ENCODE measurements around the gene NECTIN1.

NECTIN1 gene, protein sequence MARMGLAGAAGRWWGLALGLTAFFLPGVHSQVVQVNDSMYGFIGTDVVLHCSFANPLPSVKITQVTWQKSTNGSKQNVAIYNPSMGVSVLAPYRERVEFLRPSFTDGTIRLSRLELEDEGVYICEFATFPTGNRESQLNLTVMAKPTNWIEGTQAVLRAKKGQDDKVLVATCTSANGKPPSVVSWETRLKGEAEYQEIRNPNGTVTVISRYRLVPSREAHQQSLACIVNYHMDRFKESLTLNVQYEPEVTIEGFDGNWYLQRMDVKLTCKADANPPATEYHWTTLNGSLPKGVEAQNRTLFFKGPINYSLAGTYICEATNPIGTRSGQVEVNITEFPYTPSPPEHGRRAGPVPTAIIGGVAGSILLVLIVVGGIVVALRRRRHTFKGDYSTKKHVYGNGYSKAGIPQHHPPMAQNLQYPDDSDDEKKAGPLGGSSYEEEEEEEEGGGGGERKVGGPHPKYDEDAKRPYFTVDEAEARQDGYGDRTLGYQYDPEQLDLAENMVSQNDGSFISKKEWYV

DNA sequence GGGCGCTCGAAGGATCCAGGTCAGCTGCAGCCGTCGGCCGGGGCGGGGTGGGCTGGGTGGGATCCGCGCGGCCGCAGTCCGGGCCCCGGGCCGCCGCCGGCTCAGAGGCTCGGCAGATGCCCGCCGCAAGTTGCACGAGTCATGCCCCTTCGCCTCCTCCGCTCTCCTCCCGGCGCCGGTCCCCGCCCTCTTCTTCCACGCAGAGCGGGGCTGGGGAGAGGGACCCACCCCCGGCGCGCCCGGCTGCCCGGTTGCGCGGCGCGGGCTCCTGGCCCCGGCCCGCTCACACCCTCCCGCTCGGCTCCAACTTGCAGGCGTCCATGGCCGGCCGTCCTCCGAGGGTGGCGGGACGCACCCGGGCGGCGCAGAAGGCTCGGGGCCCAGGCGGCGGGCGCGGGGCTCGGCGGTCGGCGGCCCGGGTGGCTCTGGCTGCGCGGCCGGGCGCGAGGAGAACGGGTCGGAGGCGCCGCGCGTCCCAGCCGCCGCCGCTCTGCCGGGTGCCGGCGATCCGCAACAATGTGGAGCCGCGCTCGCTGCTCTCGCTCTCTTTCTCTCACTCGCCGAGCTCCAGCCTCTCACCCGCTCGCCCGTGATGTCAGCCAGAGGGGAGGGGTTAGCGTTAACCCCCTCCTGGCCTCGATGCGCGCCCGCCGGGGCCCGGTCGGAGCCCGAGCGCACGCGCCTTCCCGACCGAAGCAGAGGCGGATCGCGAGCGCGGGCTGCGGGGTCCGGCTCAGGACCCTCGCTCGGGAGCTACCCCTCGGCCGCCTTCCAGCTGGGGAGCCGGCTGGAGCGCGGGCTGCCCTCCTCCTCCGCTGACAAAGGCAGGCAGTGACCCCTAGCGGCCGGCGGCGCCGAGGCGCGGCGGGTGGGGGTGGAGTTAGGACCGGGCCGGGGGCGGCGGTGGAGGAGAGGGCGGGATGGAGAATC is at the start of gene NECTIN1:
Gene NECTIN1 (minus strand): TSS at position 550 of the 930 bp plus-strand sequence. CDS start 647 bp downstream, outside the sequence.
- DNase-seq, result peak; percentile 81

DNA sequence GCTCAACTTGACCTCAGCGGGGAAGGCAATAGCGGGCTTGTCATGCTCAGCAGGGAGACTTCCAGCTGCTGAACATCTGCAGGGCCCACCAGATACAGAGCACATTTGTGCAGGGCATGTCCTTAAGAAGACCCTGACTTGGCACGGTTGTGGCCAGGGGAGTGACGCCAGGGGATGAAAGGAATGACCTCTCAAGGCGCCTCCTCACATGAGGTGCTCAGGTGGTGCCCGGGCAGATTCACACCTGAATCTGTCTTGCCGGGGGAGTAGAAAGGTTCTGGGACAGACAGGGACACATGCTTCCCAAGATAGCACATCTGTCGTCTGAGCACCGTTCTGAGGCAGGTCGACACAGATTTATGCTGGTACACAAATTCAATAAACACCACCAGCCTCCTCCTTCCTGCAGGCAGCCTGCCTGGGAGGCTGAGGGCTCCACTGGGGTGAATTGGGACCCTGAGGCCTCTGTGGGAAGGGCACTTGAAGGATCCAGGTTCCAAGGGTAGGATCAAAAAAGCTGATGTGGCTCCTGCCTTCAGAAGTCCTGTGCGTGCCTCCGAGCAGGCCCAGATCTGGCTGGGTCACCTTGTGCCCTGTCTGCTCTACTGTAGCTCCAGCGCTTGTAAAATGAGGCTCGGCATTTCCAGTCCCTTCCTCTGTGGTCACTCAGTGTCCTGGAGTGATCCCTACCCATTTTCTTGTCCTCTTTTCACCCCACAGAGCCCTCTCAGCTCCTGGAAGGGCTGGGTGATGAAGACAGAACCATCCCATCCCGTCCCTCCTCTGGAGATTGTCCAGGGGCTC is 49.6 kb upstream of the NECTIN1 start:
- DNase-seq, result no peak

DNA sequence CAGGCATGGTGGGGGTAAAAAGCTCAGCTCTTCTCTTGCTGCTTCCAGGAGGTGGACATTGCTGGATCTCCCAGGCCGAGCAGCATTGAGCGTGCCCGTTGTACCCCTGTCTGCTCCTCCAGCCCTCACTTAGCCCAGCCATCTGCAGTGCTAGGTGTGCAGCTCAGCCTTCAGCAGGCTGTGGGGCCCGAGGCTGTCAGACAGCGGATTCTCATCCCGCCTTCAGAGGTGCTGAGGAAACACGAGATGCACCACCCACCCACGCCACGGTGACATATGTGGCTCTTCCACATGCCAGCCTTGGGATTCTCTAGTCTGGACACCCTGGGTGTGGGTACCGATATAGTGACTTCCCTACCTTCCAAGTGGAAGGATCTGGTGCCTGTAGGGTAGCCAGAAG is 48.9 kb upstream of the NECTIN1 start:
- DNase-seq, result no peak

DNA sequence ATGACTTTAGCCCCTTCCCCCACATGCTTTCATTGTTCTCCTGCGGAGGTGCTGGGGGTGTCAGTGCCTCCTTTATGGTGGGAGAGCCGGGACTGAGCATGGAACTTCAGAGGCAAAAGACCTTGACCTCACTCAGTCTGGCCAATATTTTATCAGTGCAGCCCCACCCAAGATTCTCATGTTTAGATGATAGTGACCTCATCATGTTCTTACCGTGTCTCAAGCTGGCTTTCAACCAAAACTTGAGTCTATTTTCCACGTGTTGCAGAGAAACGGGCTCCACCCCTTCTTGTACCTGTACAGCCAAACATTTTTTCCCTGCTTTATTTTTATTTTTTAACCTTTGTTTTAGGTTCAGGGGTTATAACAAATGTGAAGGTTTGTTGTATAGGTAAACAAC is 47.7 kb upstream of the NECTIN1 start:
- no peak for DNase-seq

DNA sequence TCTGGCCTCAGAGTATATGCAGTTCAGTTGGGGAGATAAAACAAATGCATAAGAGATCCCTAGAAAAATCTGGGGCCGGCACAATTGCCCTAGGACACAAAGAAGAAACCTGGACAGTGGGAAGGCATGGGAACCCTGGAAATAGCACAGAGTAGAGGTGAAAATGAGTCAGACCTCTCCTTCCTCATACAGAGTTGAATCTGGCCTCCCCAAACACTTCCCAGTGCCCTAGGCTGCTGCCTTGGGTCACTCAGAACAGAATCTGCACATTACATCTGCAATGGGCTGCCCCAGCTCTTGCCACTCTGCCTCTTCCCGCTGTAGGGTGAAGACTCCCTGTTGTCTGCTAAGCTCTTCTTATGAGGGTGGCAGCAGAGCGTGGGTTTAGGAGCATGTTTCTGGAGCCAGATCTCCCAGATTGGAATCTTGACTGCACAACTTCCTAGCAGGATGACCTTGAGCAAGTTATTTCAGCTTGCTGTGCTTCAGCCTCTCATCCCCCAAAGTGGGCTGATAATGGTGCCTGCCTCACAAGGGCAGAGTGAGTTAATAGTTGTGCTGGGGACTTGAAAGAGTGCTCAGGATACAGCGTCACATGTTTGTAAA is 47.1 kb upstream of the NECTIN1 start:
- DNase-seq, result no peak

DNA sequence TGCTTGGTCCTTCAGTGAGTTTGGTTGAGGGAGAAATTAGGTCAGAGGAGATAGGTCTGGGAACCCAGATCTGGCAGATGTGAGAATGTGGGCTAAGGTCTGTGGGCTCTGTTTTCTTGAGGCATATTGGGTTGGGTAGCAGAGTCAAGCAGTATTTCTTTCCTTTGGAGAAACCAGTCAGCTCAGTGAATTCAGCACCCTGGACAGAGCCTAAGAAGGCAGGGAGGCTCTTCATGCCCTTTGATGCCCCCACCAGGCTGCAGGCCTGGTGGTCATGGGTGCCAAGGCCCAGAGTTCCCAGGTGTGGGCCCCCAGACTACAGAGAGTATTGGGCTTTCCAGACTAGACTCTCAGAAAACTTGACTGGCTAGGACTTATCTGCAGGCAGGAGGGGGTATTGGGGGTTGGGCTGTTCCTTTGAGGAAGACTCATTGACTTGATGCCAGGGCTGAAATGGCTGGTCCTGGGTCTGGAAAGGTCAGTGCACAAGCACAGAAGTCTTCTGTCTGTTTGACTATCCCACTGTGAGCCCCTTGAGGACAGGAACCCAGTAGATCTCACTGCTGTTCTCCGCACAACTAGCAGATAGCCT is 45.3 kb upstream of the NECTIN1 start:
- DNase-seq, result no peak

DNA sequence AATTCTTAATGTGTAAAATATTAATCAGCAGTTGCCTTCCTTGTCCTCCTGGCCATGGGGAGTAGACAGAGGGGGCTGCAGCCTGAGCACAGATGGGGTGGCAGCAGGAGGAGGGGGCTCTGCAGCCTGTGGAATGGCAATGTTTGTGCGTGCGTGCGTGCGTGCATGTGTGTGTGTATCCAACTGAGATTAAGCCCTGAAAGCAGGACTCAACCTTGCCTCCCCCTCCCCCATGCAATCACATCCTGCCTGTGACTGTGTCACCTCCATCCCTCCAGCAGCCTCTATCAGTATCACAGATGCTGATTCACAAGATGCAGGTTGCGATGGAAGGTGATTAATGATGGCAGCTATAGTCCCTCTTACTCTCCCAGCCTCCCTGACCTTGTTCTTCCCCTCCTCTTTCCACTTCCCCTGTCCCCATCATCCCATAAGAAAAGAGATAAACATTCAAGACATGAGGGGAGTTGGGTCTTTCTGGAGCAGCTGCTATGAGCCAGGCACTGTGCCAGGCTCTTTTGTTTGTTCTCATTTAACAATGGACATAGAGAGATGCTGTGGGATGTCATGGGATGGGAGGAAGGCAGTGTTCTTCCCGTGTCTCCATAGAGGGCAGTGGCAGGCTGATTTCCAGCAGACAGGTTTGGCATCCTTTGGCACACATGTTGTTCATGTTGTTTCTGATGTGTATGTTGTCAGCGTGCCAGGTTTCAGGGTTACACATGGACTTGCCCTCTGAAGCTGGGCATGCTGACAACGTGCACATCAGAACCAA is 43.8 kb upstream of the NECTIN1 start:
- no peak for DNase-seq

DNA sequence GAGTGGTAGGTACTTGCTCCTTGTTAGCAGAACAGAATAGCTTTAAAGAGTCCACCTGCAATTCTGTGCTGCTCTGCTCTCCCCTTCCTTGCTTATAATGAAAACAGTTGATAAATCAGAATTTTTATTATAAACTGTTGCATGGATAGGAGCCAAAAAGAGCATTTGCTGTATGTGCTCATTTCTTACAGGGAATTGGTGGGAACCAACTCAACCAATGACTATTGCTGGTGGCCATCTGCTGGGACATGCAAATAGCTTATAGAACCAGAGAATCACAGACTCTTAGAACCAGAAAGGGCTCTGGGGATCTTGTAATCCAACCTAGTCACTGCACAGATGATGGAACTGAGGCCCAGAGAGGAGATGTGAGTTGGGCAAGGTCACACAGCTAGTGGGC is 43.1 kb upstream of the NECTIN1 start:
- DNase-seq, result no peak

DNA sequence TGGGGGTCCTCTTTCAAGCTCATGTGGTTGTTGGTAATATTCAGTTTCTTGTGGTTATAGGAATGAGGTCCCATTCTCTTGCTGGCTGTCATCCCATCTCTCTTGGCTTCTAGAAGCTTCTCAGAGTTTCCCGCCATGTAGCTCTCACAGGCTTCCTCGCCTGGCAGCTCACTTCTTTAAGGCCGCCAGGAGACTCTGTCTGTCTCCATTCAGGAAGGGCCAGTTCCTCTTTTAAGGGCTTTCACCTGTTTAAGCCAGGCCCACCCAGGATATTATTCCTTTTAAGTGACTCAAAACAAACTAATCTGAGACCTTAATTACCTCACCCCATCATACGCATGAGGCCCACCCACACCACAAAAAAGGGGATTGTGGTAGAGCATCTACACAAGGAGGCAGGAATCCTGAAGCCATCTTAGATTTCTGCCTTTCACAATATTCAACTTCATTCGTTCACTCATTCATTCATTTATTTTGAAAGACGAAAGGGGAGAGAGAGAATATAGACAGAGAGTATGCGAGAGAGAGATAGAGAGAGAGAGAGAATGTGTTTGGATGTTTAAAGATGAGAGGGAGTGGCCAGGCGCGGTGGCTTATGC is 42.3 kb upstream of the NECTIN1 start:
- DNase-seq, result no peak

DNA sequence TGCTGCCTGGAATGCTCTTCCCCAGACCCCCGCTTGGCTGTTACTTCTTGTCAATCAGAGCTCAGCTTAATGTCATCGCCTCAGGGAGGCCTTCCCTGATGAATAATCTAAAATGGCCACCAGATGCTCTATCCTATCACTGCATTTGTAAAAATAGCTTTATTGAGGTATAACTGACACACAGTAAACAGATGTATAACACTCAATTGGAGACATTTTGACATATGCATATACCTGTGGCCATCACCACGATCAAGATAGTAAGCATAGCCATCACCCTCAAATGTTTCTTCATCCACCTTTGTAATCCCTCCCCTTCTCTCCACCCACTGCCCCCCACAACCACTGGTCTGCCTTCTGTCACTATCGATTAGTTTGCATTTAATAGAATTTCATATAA is 36.6 kb upstream of the NECTIN1 start:
- DNase-seq, result no peak

DNA sequence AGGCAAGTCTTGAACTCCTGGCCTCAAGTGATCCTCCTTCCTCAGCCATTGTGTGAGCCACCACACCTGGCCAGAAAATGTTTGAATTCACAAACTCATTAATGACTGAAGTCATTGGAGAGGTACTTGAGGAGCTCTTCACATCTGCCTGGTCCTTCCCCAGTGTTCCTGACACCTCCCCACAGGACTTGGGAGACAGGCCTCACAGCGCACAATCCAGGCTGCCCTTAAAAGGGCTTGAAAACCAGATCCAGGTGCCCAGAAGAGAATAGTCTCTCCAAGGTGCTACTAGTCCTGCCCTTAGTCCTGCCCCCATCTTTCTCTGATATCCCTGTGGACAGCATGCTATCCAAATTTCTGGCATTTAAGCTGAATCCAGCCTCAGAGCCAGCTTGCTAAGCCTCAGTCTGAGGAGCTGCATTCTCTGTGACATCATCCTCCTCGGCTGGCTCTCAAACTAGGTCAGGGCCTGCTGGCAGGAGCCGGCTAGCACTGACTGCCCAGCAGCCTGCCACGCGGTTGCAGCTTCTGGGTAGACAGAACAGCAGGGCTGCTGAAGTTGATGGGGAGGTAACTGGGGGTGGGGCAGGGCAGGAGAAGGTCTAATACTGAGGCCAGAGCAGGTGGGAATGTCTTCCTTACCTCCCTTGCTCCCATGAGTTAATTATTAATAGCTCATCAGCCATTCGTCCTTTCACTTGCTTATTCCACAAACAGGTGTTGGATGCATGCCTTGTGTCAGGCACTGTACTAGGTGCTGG is 35.3 kb upstream of the NECTIN1 start:
- DNase-seq, result no peak

DNA sequence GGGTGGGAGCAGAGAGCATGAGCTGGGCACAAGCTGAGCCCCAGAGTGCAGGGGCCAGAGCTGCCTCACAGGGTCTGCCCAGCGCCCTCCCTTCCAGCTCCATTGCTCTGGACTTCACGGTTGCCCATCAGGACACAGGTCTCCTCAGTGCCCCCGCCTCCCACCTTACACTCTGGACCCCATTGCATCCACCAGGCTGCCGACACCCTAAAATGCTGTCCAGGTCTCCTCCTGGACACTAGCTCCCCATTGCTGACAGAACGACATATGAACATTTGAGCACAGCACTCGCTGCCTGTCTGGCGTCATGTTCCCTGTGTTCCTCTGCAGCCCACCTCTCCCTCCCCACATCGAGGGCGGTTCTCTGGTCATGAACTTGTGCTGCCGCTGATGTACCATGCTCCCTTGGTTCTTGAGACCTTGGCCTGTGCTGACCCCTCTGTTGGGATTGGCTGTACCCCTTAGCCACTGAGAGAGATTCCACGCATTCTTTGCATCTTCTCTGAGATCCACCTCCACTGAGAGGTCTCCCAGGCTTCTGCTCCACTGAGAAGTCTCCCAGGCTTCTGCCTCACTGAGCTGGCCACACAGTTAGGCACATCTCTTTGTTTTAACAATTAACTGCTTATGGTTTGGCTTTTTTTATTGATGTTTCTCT is 34.2 kb upstream of the NECTIN1 start:
- no peak for DNase-seq

DNA sequence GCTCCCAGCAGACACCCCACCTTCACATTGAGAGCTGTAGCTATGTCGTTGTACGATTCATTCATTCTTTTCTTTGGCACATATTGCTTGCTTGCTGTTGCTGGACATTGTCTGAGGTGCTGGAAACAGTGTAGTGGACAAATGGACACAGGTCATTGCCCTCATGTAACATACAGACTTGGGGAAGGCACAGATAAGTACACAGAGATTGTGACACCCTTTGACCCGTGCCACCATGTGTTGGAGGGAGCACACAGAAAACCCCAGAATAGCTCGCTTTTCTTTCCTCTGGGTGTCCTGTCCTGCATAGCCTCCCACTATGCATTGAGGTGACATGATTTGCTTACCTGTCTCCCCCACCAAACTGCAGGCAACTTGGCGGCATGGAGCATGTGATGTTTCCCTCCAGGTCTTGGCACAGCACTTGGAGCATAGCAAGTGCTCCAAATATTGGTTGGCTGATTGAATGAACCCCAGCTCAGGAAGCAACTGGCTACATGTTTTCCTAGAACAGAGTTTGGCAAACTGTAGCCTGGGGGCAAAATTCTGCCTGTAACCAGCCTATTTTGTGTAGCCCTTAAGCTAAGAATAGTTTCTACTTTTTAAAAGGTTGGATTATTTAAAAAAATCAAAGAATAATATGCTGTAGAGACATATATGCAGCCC is 30.9 kb upstream of the NECTIN1 start:
- DNase-seq, result no peak

DNA sequence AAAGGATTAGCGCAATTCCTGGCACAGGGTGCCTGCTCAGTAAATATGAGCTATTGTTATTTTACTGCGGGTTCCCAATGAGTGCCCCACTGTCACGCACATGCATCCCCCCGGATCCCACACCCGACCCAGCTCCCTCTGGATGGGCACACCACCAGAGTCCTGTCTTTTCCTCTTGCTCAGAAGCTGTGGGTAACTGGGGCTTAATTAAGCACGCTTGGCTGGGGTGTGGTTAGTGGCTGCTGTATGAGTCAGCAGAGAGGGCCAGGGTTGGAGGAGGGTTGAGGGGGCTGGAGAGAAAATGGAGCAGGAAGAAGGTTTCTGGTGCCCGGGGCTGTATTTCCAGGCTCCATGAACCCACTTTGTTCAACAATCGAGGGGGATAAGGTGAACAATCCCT is 30.3 kb upstream of the NECTIN1 start:
- no peak for DNase-seq

DNA sequence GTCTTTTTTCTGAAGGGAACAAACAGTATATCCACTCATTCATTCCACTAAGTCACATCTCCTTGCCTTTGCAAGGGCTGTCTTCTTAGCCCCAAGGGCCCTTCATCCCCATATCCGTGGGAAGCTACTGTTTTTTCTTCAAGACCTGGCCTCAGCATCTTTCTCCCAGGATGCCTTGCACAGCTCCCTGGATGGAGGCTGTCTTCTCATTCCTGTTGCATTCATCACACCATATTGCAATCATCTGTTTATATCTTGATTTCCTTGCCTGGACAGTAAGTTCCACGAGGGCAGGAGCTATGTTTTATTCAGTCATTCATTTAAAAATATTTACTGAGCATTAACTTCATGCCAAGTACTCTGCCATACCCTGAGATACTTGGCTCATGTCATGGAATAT is 29.3 kb upstream of the NECTIN1 start:
- no peak for DNase-seq

DNA sequence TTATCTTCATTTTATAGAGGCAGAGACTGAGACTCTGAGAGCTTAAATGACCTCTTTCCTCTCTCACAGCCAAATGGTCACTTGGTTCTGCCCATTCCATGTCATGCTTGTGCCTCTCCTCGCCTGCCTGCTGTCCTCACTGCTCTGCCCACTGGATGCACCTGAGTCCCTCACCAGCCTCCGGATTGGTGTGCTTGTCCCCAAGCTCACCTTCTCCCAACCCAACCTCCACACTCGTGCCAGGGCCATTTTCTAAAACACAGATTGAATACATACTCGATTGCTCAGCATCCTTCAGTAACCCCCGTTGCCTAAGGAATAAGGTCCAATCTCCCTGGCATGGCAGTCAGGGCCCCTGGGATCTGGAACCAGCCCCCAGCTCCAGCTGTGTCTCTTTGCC is 28.4 kb upstream of the NECTIN1 start:
- DNase-seq, result no peak

DNA sequence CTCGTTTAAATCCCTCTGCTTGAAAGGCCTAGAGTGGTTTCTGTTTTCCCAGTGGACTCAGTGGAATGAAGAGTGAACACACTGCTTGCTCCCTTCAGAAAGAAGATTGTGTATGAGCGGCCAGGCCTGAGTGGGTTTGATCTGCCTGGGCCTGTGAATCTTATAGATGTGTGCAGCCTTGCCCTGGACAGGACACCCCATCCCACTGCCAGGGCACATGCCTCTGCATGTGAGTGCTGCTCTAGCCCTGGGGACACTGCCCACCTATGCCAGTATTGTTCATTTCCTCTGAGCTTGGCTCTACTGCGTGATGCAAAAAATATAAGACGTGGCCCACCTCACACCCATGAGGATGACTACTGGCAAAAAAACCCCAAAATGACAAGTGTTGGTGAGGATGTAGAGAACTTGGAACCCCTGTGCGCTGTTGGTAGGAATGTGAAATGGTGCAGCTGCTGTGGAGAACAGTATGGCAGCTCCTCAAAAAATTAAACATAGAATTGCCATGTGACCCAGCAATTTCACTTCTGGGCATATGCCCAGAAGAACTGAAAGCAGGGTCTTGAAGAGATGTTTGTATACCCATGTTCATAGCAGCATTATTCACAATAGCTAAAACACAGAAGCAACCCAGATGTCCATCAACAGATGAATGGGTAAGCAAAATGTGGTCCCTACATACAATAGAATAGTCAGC is 27.3 kb upstream of the NECTIN1 start:
- DNase-seq, result no peak

Measured in CD4-positive, alpha-beta T cell treated with Interferon gamma for 1 hour (primary cell).